ENCODE results near the gene UBE2I. TPM values are rescaled to one million over a fixed set of nuclear protein-coding genes. Genes with fewer than 3 reads are reported as not detected.

UBE2I gene
- total RNA-seq, 3 donors from 2014 or later: 79.8 to 101 (median 96.9) TPM

GRCh38 chr16:1367486-1368174, 58.2 kb downstream of the UBE2I start:
- peaks cover 5% of the 10 kb centered on the region for H3K36me3 ChIP-seq (ENCODE audit: low read depth)
- TF ChIP-seq CTCF (IDR thresholded peaks at IDR 0.05): no peak
- DNase-seq: no peak

GRCh38 chr16:1371054-1371978, 61.9 kb downstream of the UBE2I start:
- intact Hi-C loops (cut with DNase I, micrococcal nuclease): no loop called here
- no peak overlapping the region for H3K4me3 ChIP-seq
- DNase-seq: no peak
- TF ChIP-seq CTCF (IDR thresholded peaks at IDR 0.05): no peak
- no peaks in the 10 kb centered on the region for H3K4me1 ChIP-seq (ENCODE audit: low read depth)
- H3K9me3 ChIP-seq: no peaks in the 10 kb centered on the region
- H3K36me3 ChIP-seq (ENCODE audit: low read depth): peaks cover 5% of the 10 kb centered on the region
- ATAC-seq: no peak

More at GRCh38 chr16:1367486-1368174, 58.2 kb downstream of the UBE2I start:
- Histone ChIP-seq H3K4me3 (no peak overlapping the region), H3K4me1 (ENCODE audit: low read depth) (no peaks in the 10 kb centered on the region), H3K9me3 (no peaks in the 10 kb centered on the region)
- no peak for ATAC-seq
- intact Hi-C loops (cut with DNase I, micrococcal nuclease): no loop called here

GRCh38 chr16:1372292-1372950, 63.0 kb downstream of the UBE2I start:
- no peak for DNase-seq
- H3K36me3 ChIP-seq (ENCODE audit: low read depth): no peaks in the 10 kb centered on the region
- no peaks in the 10 kb centered on the region for H3K9me3 ChIP-seq
- no peak for TF ChIP-seq CTCF (IDR thresholded peaks at IDR 0.05)
- H3K4me3 ChIP-seq: no peak overlapping the region
- intact Hi-C loops (cut with DNase I, micrococcal nuclease): no loop called here
- ATAC-seq: no peak
- no peaks in the 10 kb centered on the region for H3K4me1 ChIP-seq (ENCODE audit: low read depth)

GRCh38 chr16:1374418-1375297, 65.2 kb downstream of the UBE2I start:
- TF ChIP-seq CTCF (IDR thresholded peaks at IDR 0.05): no peak
- no peak overlapping the region for H3K4me3 ChIP-seq
- ATAC-seq: no peak
- H3K36me3 ChIP-seq (ENCODE audit: low read depth): no peaks in the 10 kb centered on the region
- intact Hi-C loops (cut with DNase I, micrococcal nuclease): no loop called here
- no peak for DNase-seq
- peaks cover 8% of the 10 kb centered on the region for H3K4me1 ChIP-seq (ENCODE audit: low read depth)
- no peaks in the 10 kb centered on the region for H3K9me3 ChIP-seq

GRCh38 chr16:1375298-1375640, 65.8 kb downstream of the UBE2I start:
- H3K36me3 ChIP-seq (ENCODE audit: low read depth): no peaks in the 10 kb centered on the region
- H3K4me1 ChIP-seq (ENCODE audit: low read depth): peaks cover 8% of the 10 kb centered on the region
- no peak for ATAC-seq
- no peak for TF ChIP-seq CTCF (IDR thresholded peaks at IDR 0.05)
- H3K9me3 ChIP-seq: no peaks in the 10 kb centered on the region
- DNase-seq: no peak
- intact Hi-C loops (cut with DNase I, micrococcal nuclease): no loop called here
- no peak overlapping the region for H3K4me3 ChIP-seq
